CD4-positive, alpha-beta T cell (primary cell): ENCODE measurements around the gene AGBL1. TPM values are rescaled to one million over a fixed set of nuclear protein-coding genes. Genes with fewer than 3 reads are reported as not detected.

Experiments
- ATAC-seq: fragments of 200-7000 bp; cut with Tn5 transposase; one replicate; pipeline ENCODE4 v1.10.0; 2022; ENCODE audit warnings: mild to moderate bottlenecking; ENCODE audit not compliant: poor library complexity
- CTCF ChIA-PET: fragments of 350-600 bp; sonication (Branson Sonifier 250); formaldehyde crosslinking; loops from one replicate; lab custom pipeline; 2021; ENCODE audit warnings: antibody characterized with exemption, inconsistent platforms; lab: Charles Lee
- POLR2A ChIA-PET: fragments of 350-600 bp; sonication (Branson Sonifier 250); formaldehyde crosslinking; loops from one replicate; lab custom pipeline; 2021; ENCODE audit warnings: antibody characterized with exemption, inconsistent platforms; lab: Charles Lee
- DNase-seq, 14 experiments: peaks; one replicate each; pipeline ENCODE4 v3.0.0-alpha.2; 2013 to 2020; ENCODE audit warnings: mixed read lengths in 2 of 14
- H3K27ac ChIP-seq, 2 donors: one replicate each; pipeline versions ENCODE4 v1.5.1 to v1.7.0; 2013; ENCODE audit warnings: low read length in 2 of 2, low read depth in 1 of 2, mild to moderate bottlenecking in 1 of 2
- H3K27me3 ChIP-seq, 2 experiments: 1 replicate in 1 of 2; 2 replicates in 1 of 2; pipeline versions ENCODE4 v1.6.1 to v1.7.0; 2013; ENCODE audit warnings: low read length in 2 of 2, control low read depth in 1 of 2, mild to moderate bottlenecking in 1 of 2, moderate library complexity in 1 of 2; ENCODE audit not compliant: insufficient read depth in 2 of 2, control insufficient read depth in 1 of 2
- H3K36me3 ChIP-seq: one replicate; pipeline ENCODE4 v1.6.1; 2013; ENCODE audit warnings: low read length, control low read depth; ENCODE audit not compliant: insufficient read depth
- H3K4me1 ChIP-seq: one replicate; pipeline ENCODE4 v1.6.1; 2013; ENCODE audit warnings: low read length, control low read depth; ENCODE audit not compliant: insufficient read depth
- H3K4me3 ChIP-seq: one replicate; pipeline ENCODE4 v1.5.1; 2013; ENCODE audit warnings: mild to moderate bottlenecking, low read length, moderate library complexity
- H3K9me3 ChIP-seq, 2 experiments: 1 replicate in 1 of 2; 2 replicates in 1 of 2; pipeline versions ENCODE4 v1.6.1 to v1.7.0; 2013; ENCODE audit warnings: low read length in 2 of 2, mild to moderate bottlenecking in 2 of 2, control low read depth in 1 of 2, moderate library complexity in 1 of 2; ENCODE audit not compliant: control insufficient read depth in 1 of 2, insufficient read depth in 1 of 2
- H3K27ac Mint-ChIP-seq: one replicate; pipeline ENCODE4 v1.8.0; 2020; ENCODE audit warnings: mixed read lengths
- H3K27me3 Mint-ChIP-seq: one replicate; pipeline ENCODE4 v1.8.0; 2021; ENCODE audit warnings: mixed read lengths
- H3K36me3 Mint-ChIP-seq: one replicate; pipeline ENCODE4 v1.8.0; 2021; ENCODE audit warnings: low read depth, mixed read lengths
- H3K4me1 Mint-ChIP-seq: one replicate; pipeline ENCODE4 v1.8.0; 2021; ENCODE audit warnings: low read depth, mixed read lengths
- H3K4me3 Mint-ChIP-seq: one replicate; pipeline ENCODE4 v1.8.0; 2020; ENCODE audit warnings: mild to moderate bottlenecking, mixed read lengths
- H3K9me3 Mint-ChIP-seq: one replicate; pipeline ENCODE4 v1.8.0; 2020; ENCODE audit warnings: mixed read lengths
- intact Hi-C, 2 experiments: fragments of 100-400 bp; cut with DNase I in 1 of 2; cut with micrococcal nuclease in 1 of 2; formaldehyde crosslinking; loops; one replicate each; pipeline versions ENCODE4 v1.15.1 to v1.9.0; 2023 to 2025; cut with DNase I, micrococcal nuclease
- total RNA-seq, 174 experiments: library from RNA in 2 of 174; stranded (reverse) in 2 of 174; gene quantifications; one replicate each; pipeline ENCODE4 v1.2.3 and lab custom pipeline; 2021 to 2026
- TF ChIP-seq, protein P1 (sequence below): fragments of 200-600 bp; IDR thresholded peaks from one replicate; pipeline ENCODE4 v1.8.0; 2022; ENCODE audit warnings: antibody characterized with exemption, mild to moderate bottlenecking

The AGBL1 gene
- total RNA-seq, 2 experiments from 2014 or later = not detected

DNA sequence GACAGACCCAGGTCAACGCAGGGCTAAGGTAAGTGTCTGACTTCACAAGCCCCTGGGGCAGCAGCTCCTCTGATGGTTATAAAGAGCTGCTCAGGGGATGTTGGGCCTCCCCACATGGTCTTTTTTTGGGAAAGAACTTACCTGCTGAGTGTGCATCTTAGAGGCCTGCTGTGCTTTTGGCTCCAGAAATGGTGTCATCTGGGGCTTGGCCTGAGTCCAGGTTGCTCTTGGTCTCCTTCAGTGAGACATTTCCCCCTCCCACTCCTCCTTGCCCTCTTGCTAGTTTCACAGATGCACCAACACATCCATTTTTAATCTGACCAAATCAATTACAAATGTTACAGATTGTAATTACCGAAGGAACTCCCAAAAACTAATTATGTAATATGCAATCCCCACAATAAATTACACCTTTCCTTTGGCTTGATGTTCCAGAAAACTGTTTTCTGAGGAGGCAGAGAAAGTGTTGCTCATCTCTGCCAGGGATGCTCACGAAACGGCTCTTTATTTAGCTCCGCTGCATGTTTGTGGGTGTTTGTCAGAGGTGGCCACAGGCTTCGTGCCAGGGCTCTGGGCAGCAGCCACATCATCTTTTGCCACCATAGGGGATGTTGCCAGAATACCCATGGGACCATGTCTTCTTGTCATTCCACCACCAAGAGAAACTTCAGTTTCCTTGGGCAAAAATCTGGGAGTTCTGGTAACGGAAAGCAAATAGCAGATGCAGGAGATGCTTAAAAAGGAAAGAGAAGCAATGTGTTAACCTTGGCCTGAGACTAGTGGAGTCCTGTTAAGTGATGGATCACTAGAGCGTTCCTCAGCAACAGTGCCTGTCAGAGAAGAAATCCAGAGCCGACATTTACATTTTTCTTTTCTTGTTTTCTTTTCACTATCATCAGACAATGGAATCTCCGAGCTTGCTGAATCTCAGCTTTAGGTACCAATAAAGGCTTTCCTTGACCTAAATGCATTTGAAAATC lies 799.9 kb downstream of the AGBL1 start:
- Mint-ChIP-seq H3K27me3 (no peaks in the 10 kb centered on the region), H3K4me1 (no peaks in the 10 kb centered on the region), H3K36me3 (no peaks in the 10 kb centered on the region), H3K9me3 (no peaks in the 10 kb centered on the region), H3K4me3 (no peak overlapping the region), H3K27ac (no peak overlapping the region)
- TF ChIP-seq, protein P1, sequence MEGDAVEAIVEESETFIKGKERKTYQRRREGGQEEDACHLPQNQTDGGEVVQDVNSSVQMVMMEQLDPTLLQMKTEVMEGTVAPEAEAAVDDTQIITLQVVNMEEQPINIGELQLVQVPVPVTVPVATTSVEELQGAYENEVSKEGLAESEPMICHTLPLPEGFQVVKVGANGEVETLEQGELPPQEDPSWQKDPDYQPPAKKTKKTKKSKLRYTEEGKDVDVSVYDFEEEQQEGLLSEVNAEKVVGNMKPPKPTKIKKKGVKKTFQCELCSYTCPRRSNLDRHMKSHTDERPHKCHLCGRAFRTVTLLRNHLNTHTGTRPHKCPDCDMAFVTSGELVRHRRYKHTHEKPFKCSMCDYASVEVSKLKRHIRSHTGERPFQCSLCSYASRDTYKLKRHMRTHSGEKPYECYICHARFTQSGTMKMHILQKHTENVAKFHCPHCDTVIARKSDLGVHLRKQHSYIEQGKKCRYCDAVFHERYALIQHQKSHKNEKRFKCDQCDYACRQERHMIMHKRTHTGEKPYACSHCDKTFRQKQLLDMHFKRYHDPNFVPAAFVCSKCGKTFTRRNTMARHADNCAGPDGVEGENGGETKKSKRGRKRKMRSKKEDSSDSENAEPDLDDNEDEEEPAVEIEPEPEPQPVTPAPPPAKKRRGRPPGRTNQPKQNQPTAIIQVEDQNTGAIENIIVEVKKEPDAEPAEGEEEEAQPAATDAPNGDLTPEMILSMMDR = no peak
- no peak for DNase-seq
- Histone ChIP-seq H3K4me3 (no peak overlapping the region), H3K4me1 (no peaks in the 10 kb centered on the region), H3K27me3 (no peaks in the 10 kb centered on the region), H3K36me3 (no peaks in the 10 kb centered on the region), H3K27ac (no peak overlapping the region), H3K9me3 (no peaks in the 10 kb centered on the region)
- CTCF ChIA-PET = no interaction called here
- no peak for ATAC-seq
- intact Hi-C loops = no loop called here
- POLR2A ChIA-PET = no interaction called here

DNA sequence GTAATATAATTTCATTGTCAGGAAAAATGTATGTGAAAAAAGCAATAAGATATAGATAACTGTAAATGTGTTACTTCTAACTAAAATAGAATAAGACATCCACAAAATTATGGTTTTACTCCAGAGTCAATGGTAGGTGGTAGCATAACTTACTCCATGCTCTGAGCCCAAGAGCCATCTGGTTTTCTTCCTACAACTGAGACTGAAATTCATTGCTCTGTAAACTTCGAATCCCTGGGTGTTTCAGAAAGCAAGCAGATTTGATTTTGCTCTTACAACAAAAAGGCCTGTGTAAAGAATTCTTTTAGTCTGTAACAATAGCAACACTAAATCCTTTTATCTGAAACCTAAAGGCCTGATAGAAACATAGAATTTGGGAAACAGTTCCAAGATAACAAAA lies 805.9 kb downstream of the AGBL1 start:
- ATAC-seq (no peak), DNase-seq (no peak)
- Mint-ChIP-seq H3K36me3 (no peaks in the 10 kb centered on the region), H3K4me3 (no peak overlapping the region), H3K27ac (no peak overlapping the region), H3K4me1 (no peaks in the 10 kb centered on the region), H3K27me3 (no peaks in the 10 kb centered on the region), H3K9me3 (no peaks in the 10 kb centered on the region)
- ChIA-PET CTCF (no interaction called here), POLR2A (no interaction called here)
- no peaks in the 10 kb centered on the region for H3K4me1 ChIP-seq
- H3K27ac ChIP-seq = no peak overlapping the region
- TF ChIP-seq, protein P1 = no peak
- no peaks in the 10 kb centered on the region for H3K36me3 ChIP-seq
- no peaks in the 10 kb centered on the region for H3K9me3 ChIP-seq
- intact Hi-C loops = no loop called here
- no peak overlapping the region for H3K4me3 ChIP-seq
- no peaks in the 10 kb centered on the region for H3K27me3 ChIP-seq

DNA sequence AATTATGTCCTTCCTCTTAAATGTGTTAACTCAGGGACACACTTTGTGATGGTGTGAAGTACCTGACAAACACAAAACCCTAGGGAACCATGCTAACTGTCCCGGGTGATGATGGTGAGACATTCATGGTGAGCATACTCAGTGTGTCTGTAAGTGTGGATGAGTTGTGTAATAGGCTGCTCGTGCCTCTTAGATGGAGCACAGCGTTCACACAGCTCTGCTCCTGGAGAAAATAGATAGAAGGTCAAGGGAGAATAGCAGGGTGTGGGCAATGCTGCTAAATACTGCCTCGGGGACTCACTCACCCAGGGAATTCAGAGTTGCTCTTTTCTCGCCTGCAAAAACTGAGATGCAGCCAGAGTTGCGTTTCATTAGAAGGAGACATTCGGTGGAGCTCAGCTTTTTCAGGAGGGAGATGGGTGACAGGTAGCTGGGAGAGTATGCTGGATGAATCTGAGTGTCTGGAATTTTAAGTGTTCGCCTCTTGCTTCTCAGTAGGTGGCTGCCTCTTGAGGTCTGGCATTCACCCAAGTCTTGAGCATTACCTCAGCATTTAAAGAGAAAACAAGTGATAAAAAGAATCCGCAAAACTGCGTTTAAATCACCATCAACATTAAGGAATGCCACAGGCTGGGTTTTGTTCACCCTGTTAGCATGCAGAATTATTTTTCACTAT lies 813.2 kb downstream of the AGBL1 start:
- peaks cover 0 to 3% of the 10 kb centered on the region in 2 experiments for H3K27me3 ChIP-seq
- no peaks in the 10 kb centered on the region for H3K36me3 ChIP-seq
- peaks cover 5% of the 10 kb centered on the region for H3K27me3 Mint-ChIP-seq
- no peaks in the 10 kb centered on the region for H3K4me1 ChIP-seq
- POLR2A ChIA-PET = interaction anchor here (0.6 kb wide), 1 partner anchor 318 kb away, joined by 3 read pairs; no protein-coding TSS in a partner anchor
- TF ChIP-seq, protein P1 = no peak
- no peaks in the 10 kb centered on the region for H3K9me3 ChIP-seq
- no peak overlapping the region for H3K4me3 ChIP-seq
- DNase-seq = no peak
- H3K27ac Mint-ChIP-seq = no peak overlapping the region
- no peaks in the 10 kb centered on the region for H3K9me3 Mint-ChIP-seq
- no peak for ATAC-seq
- H3K36me3 Mint-ChIP-seq = no peaks in the 10 kb centered on the region
- intact Hi-C loops = no loop called here
- no peak overlapping the region for H3K4me3 Mint-ChIP-seq
- CTCF ChIA-PET = interaction anchor here (0.6 kb wide), 1 partner anchor 1519 kb away, joined by 3 read pairs; no protein-coding TSS in a partner anchor
- H3K4me1 Mint-ChIP-seq = no peaks in the 10 kb centered on the region
- H3K27ac ChIP-seq = no peak overlapping the region
